HG03175 (cell line): Measurements from ENCODE around the gene ANAPC7.
"Not testable (repeated sequence)": the region's sequence is repeated elsewhere in the genome, so short reads cannot be mapped to it uniquely, and the experiment has no call there.

Source experiments
- ATAC-seq: cut with Tn5 transposase; IDR thresholded peaks from one replicate; pipeline ENCODE4 v1.9.1; 2021; ENCODE audit warnings: mild to moderate bottlenecking, moderate library complexity; ENCODE audit not compliant: unreplicated experiment

The ANAPC7 gene

DNA sequence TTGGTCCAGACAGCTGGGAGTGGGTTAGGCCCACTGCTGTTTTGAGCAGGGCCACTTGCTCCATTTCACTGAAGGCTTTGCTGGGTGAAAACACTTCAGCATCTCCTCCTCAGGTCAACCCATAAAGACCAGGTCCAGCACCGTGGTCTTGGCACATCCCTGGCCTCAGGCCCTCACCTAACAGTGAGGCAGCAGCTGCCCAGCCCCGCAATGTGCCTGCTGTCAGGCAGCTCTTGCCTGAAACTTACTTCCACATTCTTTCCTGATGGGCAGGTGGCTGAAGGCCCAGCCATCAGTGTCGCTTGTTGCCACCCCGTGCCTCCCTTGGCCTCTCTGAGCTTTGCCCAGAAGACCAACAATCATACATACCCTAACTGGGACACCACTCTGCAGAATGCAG, 54.4 kb downstream of the ANAPC7 start:
- ATAC-seq = no peak

- ATAC-seq = no peak
Measured at GRCh38 chr12:110348431-110349059, 55.0 kb downstream of the ANAPC7 start.

DNA sequence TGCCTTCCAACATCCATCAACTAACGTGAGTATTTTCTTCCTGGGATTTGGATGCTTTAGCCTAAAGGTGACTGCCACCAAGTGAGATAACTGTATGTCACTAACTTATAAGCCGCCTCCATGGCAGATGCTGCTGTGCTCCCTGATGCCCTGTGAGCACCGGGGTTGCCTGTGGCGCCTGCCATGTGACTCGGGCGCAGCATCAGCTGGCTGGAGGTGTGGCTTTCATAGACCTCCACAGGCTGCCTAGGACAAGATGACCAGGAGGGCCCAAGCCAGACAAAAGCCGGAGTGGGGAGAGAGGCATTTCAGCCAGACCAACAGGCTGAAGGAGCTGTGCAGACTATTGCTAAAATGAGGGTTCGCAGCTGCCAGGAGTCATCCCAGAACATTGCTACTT, 55.7 kb downstream of the ANAPC7 start:
- no peak for ATAC-seq

DNA sequence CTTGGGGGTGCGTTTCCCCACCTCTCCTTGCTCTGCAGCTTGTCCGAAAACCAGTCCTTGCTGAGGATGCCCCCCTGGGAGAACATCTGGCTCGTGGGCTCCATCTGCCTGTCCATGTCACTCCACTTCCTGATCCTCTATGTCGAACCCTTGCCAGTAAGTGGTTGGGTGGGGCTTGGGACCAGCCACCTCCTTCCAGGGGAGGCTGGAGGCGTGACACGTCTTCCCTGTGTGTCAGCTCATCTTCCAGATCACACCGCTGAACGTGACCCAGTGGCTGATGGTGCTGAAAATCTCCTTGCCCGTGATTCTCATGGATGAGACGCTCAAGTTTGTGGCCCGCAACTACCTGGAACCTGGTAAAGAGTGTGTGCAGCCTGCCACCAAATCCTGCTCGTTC, 57.5 kb downstream of the ANAPC7 start:
- ATAC-seq = no peak

- no peak for ATAC-seq
Measured at GRCh38 chr12:110345176-110345661, 58.3 kb downstream of the ANAPC7 start.

- no peak for ATAC-seq
Measured at GRCh38 chr12:110344657-110345056, 58.9 kb downstream of the ANAPC7 start.

DNA sequence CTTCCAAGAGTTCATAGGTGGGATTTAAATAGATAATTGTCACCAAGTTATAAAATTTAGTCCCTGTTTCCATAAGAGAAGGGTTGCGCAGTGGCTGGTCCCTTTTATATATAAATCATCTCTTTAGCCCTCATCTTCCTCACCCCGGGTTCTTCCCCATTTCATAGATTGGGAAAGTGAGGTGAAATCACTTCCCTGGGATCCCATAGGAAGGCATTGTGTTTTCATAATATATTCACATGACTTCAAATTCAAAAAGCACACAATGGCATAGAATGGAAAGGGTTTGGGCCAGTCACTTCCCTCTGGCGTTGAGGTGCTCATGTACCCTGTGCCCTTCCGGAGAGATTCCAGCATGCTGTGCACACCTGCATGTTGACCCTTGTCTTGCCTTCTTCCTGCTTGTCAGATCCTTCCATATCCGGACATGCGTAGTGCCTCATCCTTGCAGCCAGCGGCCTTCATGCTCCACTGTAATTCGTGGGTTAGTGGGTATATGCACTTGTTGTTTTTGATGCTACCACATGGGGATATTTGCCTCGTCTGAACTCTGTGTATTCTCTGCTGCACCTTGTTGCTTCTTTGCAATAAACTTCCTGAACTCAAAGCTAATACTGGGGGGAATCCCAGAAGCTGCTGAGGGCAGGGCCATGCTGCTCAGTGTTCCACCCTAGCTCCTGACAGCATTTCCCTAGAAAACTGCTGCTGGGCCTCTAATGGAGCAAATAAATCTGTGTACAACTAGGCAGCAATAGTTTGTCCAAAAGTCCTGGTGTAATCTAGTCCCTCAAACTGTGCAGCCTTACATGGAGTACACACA, 59.6 kb downstream of the ANAPC7 start:
- no peak for ATAC-seq

GRCh38 chr12:110343114-110343513, 60.4 kb downstream of the ANAPC7 start:
- ATAC-seq = no peak

DNA sequence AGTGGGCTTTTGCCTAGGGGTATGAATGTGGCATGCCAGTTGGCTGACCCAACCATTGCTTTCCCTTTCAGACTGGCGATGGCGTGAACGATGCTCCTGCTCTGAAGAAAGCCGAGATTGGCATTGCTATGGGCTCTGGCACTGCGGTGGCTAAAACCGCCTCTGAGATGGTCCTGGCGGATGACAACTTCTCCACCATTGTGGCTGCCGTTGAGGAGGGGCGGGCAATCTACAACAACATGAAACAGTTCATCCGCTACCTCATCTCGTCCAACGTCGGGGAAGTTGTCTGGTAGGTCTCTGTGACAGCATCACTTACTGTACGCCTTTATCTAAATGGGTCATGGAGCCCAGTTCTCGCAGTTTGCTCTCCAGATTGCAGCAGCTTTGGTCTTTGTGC, 61.4 kb downstream of the ANAPC7 start:
- no peak for ATAC-seq

- no peak for ATAC-seq
Measured at GRCh38 chr12:110340706-110341105, 62.8 kb downstream of the ANAPC7 start.

DNA sequence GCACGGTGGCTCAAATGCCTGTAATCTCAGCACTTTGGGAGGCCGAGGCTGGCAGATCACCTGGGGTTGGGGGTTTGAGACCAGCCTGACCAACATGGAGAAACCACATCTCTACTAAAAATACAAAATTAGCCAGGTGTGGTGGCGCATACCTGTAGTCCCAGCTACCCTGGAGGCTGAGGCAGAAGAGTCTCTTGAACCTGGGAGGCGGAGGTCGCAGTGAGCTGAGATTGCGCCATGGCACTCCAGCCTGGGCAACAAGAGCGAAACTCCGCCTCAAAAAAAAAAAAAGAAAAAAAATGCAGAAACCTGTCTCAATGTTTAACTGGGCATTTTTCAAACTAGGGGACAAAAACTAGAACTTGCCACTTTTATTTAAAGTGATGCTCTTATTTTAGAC, 63.2 kb downstream of the ANAPC7 start:
- ATAC-seq = not testable (repeated sequence)

GRCh38 chr12:110339184-110339952, 64.1 kb downstream of the ANAPC7 start:
- no peak for ATAC-seq

GRCh38 chr12:110338754-110339153, 64.8 kb downstream of the ANAPC7 start:
- no peak for ATAC-seq

DNA sequence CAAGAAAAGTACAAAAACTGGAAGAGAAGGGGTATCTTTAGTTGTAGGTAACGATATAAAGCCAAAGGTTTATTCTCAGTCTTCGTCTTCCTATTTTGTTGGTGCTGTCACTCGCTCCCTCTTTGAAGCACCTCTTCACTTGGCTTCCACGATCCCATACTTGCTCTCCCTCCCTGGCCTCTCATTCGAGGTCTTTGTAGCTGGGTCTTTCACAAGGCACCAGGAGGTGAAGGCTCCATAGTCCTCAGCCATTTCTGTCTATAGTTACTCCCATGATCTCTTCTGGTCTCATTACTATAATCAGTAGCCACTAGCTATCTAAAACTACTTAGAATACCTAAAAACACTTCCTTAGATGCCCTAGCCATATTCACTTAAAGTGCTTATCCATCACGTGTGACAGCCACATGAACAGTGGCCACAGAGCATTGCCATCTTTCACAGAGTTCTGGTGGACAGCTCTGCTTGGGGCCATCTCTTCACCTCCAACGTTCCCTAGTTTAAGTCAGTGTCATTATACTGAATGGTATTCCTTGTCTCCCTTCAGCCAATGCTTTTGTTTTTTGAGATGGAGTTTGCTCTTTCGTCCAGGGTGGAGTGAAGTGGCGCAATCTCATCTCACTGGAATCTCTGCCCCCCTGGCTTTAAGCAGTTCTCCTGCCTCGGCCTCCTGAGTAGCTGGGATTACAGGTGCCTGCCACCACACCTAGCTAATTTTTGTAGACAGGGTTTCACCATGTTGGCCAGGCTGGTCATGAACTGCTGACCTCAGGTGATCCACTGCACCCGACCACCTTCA, 65.4 kb downstream of the ANAPC7 start:
- ATAC-seq = no peak

DNA sequence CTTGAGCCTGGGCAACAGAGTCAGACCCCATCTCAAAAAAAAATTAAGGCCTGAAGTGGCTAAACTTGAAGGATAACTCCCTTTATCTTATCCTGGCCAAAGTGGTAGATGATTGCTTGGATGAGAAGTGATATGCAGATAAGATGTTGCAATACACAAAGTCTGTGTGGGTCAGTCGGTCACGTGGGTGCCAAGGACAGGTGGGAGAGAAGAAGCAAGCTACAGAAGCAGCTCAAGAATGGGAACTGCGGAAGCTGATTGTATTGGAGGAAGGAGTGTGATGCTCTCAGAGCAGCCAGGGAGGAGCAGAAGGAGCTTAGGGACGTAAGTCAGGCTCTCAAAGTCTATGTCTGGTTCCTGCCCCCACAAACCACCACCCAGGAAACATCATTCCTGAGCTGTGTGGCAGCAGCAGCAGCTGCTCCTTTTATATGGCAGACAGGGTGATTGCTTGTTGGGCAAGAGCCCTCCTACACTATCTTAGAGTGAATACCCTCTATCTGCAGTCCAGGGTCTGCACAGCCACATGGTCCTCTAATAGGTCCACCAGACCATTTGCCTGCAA, 67.9 kb downstream of the ANAPC7 start:
- ATAC-seq = no peak

DNA sequence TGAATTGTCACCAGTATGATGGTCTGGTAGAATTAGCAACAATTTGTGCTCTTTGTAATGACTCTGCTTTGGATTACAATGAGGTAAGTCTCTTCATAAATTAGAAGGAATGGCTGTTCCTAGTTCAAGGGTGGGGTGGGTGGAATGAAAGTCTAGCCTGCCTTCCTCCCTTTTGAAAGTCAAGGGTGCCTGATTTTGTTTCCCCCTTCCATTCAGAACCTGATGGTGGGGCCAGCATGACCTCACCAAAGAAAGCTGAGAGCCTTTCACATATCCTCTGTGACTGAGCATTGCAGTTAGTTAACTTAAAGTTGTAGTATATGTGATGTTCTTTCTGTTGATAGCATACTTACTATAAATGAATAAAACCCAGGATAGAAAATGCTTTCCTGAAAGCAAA, 70.3 kb downstream of the ANAPC7 start:
- ATAC-seq = no peak

GRCh38 chr12:110330544-110330943, 73.0 kb downstream of the ANAPC7 start:
- ATAC-seq = no peak

DNA sequence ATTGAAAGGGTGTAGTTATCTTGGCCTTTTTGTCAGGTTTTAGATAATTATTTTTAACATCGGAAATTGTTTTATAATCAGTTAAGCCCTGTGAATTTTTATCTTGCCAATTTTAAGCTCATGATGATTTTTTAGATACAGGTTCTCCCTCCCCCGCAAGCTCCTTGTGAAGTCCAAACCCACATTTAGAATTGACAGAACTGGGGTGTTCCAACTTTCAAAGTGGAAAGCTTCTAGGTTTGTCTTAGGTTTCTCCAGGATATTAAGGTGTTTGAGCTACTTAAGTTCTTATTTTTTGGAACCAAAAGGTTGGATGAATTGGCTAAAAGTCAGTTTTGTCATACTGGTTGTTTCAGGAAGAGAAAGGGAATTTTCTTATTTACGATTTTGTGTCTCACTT, 73.4 kb downstream of the ANAPC7 start:
- ATAC-seq = no peak

GRCh38 chr12:110329710-110330109, 73.8 kb downstream of the ANAPC7 start:
- no peak for ATAC-seq
